Fibroblast of lung (primary cell): ENCODE measurements around the gene FBXO31. TPM values are rescaled to one million over a fixed set of nuclear protein-coding genes. Genes with fewer than 3 reads are reported as not detected.
"Not testable (repeated sequence)": the region's sequence is repeated elsewhere in the genome, so short reads cannot be mapped to it uniquely, and the experiment has no call there.

Experiments
- DNase-seq, 2 donors: peaks; one replicate each; pipeline versions ENCODE4 v3.0.0 to v3.0.0-alpha.2; 2010; ENCODE audit warnings: low read depth in 2 of 2
- H2AFZ ChIP-seq: 2 replicates; pipeline ENCODE4 v1.5.1; 2012; ENCODE audit warnings: low read length, control low read depth, inconsistent platforms
- H3K27ac ChIP-seq: 2 replicates; pipeline ENCODE4 v1.5.1; 2011; ENCODE audit warnings: low read length, control low read depth; ENCODE audit not compliant: insufficient read depth
- H3K27me3 ChIP-seq: 2 replicates; pipeline ENCODE4 v1.5.1; 2011; ENCODE audit warnings: mild to moderate bottlenecking, low read length; ENCODE audit not compliant: control insufficient read depth, insufficient read depth
- H3K36me3 ChIP-seq: 2 replicates; pipeline ENCODE4 v1.5.1; 2011; ENCODE audit warnings: low read length; ENCODE audit not compliant: control insufficient read depth, insufficient read depth
- H3K4me1 ChIP-seq: 2 replicates; pipeline ENCODE4 v1.5.1; 2011; ENCODE audit warnings: low read length; ENCODE audit not compliant: control insufficient read depth, insufficient read depth; ENCODE audit errors: extremely low read depth
- H3K4me2 ChIP-seq: 2 replicates; pipeline ENCODE4 v1.5.1; 2011; ENCODE audit warnings: low read length, control low read depth; ENCODE audit not compliant: insufficient read depth; ENCODE audit errors: extremely low read depth
- H3K4me3 ChIP-seq, 4 experiments: fragments of 200-600 bp in 1 of 4; sonication (generic) in 1 of 4; replicated peaks in 1 of 4; 2 replicates each; pipeline ENCODE4 v1.5.1; 2011 to 2016; ENCODE audit warnings: low read length in 4 of 4, low read depth in 3 of 4, mild to moderate bottlenecking in 3 of 4, control low read depth in 2 of 4, inconsistent platforms in 1 of 4, mixed read lengths in 1 of 4; ENCODE audit not compliant: insufficient read depth in 1 of 4; ENCODE audit errors: control extremely low read depth in 1 of 4
- H3K79me2 ChIP-seq: 2 replicates; pipeline ENCODE4 v1.5.1; 2012; ENCODE audit warnings: mild to moderate bottlenecking, low read length, inconsistent platforms; ENCODE audit not compliant: control insufficient read depth, insufficient read depth
- H3K9ac ChIP-seq: 2 replicates; pipeline ENCODE4 v1.5.1; 2011; ENCODE audit warnings: mild to moderate bottlenecking, low read length, control low read depth; ENCODE audit not compliant: insufficient read depth
- H3K9me3 ChIP-seq: 2 replicates; pipeline ENCODE4 v1.5.1; 2012; ENCODE audit warnings: low read depth, low read length; ENCODE audit not compliant: control insufficient read depth, insufficient read depth
- H4K20me1 ChIP-seq: 2 replicates; pipeline ENCODE4 v1.5.1; 2011; ENCODE audit warnings: low read length; ENCODE audit not compliant: control insufficient read depth, insufficient read depth; ENCODE audit errors: extremely low read depth
- EZH2 ChIP-seq: IDR thresholded peaks from 2 replicates; pipeline ENCODE4 v1.5.1; 2012; ENCODE audit warnings: low read length, control low read depth, mild to moderate bottlenecking; ENCODE audit errors: missing control alignments
- polyA plus RNA-seq, 2 donors: library from polyadenylated mRNA; depleted of rRNA in 1 of 2; stranded (reverse) in 1 of 2; unstranded in 1 of 2; fragments of >200 nt; gene quantifications; 2 replicates each; pipeline ENCODE4 v1.2.1, GENCODE V29; 2011 to 2012; ENCODE audit warnings: missing spikeins in 1 of 2
- total RNA-seq: library from RNA; depleted of rRNA; stranded (reverse); fragments of >200 nt; gene quantifications from 2 replicates; pipeline ENCODE4 v1.2.1, GENCODE V29; 2014
- TF ChIP-seq, protein P1 (sequence below), 2 donors: IDR thresholded peaks in 1 of 2; conservative IDR thresholded peaks in 1 of 2; 1 replicate in 1 of 2; 2 replicates in 1 of 2; pipeline ENCODE4 v1.5.1; 2011 to 2012; ENCODE audit warnings: low read length in 2 of 2, control low read depth in 1 of 2, inconsistent platforms in 1 of 2, low read depth in 1 of 2, mild to moderate bottlenecking in 1 of 2

FBXO31 gene
- total and polyA plus RNA-seq, 2 donors (not counting 1 experiment from before 2014, with no cell fraction given), result 17.6 to 40.3 TPM

DNA sequence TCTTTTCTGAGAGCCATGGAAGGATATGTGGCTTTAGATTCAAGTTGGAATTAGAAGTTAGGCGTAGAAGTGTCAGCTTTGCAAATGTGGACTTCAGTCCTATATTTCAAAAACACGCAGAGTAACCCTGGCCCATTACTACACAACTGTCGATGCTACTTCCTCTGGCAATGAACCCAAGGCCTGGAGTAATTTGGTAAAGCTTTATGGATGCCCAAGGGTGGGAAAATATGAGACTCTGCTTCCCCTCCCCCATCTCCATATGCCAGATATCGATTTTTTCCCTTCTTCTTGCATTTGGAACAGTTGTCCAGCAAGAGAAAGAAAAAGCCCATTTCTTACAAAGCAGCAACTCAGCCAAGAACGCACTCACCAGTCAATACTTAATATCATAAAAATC, 5.7 kb upstream of the FBXO31 start:
- H3K36me3 ChIP-seq, result no peaks in the 10 kb centered on the region
- peaks cover 16% of the 10 kb centered on the region for H3K79me2 ChIP-seq
- no peaks in the 10 kb centered on the region for H3K9me3 ChIP-seq
- no peak overlapping the region for H3K9ac ChIP-seq
- H4K20me1 ChIP-seq, result no peaks in the 10 kb centered on the region
- no peak for TF ChIP-seq EZH2
- TF ChIP-seq, protein P1, sequence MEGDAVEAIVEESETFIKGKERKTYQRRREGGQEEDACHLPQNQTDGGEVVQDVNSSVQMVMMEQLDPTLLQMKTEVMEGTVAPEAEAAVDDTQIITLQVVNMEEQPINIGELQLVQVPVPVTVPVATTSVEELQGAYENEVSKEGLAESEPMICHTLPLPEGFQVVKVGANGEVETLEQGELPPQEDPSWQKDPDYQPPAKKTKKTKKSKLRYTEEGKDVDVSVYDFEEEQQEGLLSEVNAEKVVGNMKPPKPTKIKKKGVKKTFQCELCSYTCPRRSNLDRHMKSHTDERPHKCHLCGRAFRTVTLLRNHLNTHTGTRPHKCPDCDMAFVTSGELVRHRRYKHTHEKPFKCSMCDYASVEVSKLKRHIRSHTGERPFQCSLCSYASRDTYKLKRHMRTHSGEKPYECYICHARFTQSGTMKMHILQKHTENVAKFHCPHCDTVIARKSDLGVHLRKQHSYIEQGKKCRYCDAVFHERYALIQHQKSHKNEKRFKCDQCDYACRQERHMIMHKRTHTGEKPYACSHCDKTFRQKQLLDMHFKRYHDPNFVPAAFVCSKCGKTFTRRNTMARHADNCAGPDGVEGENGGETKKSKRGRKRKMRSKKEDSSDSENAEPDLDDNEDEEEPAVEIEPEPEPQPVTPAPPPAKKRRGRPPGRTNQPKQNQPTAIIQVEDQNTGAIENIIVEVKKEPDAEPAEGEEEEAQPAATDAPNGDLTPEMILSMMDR (conservative IDR thresholded peaks at IDR 0.05 in 1 of 2, IDR thresholded peaks at IDR 0.05 in 1 of 2; ENCODE audit: low read depth in 1 of 2, low read length in 2 of 2), result no peak
- no peaks in the 10 kb centered on the region for H3K27me3 ChIP-seq
- no peak overlapping the region for H2AFZ ChIP-seq
- no peak overlapping the region for H3K27ac ChIP-seq
- no peak overlapping the region for H3K4me3 ChIP-seq
- no peak overlapping the region for H3K4me2 ChIP-seq
- peaks cover 9% of the 10 kb centered on the region for H3K4me1 ChIP-seq
- DNase-seq, result no peak

DNA sequence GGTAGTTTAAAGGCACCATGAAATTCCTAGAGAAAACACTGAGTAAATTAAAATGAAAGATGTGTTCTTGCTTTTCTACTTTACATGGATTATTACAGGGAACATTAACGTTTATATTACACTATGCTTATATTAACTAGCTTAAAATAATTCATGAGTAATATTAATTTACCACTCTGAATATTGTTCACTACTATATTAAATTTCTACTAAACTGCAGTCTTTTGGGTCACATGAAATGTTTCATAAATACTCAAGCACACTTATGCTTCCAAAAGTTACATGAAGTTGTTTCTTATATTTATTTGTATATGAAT, 5.2 kb upstream of the FBXO31 start:
- H3K27ac ChIP-seq, result peak overlapping the region; percentile 74
- H3K4me3 ChIP-seq, result no peak overlapping the region
- TF ChIP-seq EZH2, result no peak
- TF ChIP-seq, protein P1 (conservative IDR thresholded peaks at IDR 0.05 in 1 of 2, IDR thresholded peaks at IDR 0.05 in 1 of 2; ENCODE audit: low read depth in 1 of 2, low read length in 2 of 2), result no peak
- no peak for DNase-seq
- peaks cover 12% of the 10 kb centered on the region for H3K79me2 ChIP-seq
- H3K4me1 ChIP-seq, result peaks cover 6% of the 10 kb centered on the region
- no peak overlapping the region for H3K9ac ChIP-seq
- H3K4me2 ChIP-seq, result no peak overlapping the region
- no peak overlapping the region for H2AFZ ChIP-seq
- H3K9me3 ChIP-seq, result no peaks in the 10 kb centered on the region
- no peaks in the 10 kb centered on the region for H3K27me3 ChIP-seq
- H3K36me3 ChIP-seq, result no peaks in the 10 kb centered on the region
- H4K20me1 ChIP-seq, result no peaks in the 10 kb centered on the region

DNA sequence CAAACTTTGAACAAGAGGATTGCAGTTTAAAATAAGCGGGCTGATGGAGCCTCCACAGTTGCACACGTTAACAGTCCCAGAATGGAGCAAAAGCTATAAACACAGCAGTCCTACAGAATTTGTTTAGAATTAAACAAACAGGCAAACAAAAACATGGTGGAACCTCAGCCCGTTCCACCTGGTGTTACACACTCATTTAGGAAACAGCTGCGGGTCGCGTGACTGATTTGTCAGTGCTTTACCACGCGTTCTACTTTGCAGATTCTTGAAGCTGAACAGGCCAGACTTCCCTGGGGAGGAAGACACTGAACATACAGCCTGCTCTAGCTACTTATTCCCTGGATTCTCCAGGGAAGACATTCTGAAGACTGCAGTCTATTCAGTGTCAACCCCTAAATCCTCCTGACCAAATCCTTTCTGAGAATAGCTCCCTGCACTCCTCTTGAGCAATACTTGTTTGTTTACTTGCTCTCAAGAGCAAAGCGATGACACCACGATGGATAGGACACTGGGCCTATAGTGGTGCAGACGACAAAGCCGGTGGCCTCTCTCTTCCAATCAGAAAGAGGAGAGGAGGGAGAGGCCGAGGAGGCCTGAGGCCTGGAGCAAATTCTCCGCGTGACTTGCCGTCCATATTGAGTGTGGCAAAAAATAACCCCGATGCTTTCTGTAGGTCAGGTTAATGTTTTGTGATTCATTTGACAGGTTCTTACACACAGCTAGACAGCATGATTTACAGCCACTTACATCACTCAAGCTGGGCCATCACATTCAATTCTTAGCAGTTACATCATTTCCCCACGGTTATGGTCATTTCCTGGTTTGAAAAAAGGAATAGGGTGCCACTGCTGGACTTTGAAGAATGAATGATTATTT, 4.6 kb upstream of the FBXO31 start:
- Histone ChIP-seq H3K4me3 (peak overlapping the region in 2 of 4 experiments; percentile 5 to 6), H3K9ac (no peak overlapping the region), H3K4me1 (peaks cover 6% of the 10 kb centered on the region), H2AFZ (peak overlapping the region; percentile 25), H3K4me2 (peak overlapping the region; percentile 20), H3K27me3 (no peaks in the 10 kb centered on the region), H3K9me3 (no peaks in the 10 kb centered on the region), H3K27ac (peak overlapping the region; percentile 74), H3K36me3 (no peaks in the 10 kb centered on the region), H4K20me1 (no peaks in the 10 kb centered on the region), H3K79me2 (peaks cover 6% of the 10 kb centered on the region)
- DNase-seq, result peak; percentile 99 to 100
- TF ChIP-seq EZH2, result no peak
- TF ChIP-seq, protein P1 (conservative IDR thresholded peaks at IDR 0.05 in 1 of 2, IDR thresholded peaks at IDR 0.05 in 1 of 2; ENCODE audit: low read depth in 1 of 2, low read length in 2 of 2), result no peak

DNA sequence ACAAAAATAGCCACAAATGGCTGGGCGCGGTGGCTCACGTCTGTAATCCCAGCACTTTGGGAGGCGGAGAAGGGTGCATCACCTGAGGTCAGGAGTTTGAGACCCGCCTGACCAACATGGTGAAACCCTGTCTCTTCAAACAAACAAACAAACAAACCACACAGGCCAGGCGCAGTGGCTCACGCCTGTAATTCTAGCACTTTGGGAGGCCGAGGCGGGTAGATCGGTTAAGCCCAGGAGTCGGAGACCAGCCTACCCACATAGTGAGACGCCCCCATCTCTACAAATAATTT, 1.2 kb upstream of the FBXO31 start:
- DNase-seq, H3K36me3 ChIP-seq, H3K4me1 ChIP-seq, H3K27me3 ChIP-seq, H4K20me1 ChIP-seq, H2AFZ ChIP-seq, H3K9me3 ChIP-seq, H3K9ac ChIP-seq: not testable (repeated sequence)
- H3K4me3 ChIP-seq, result peak overlapping the region; percentile 33 to 70 (median 55)
- peak overlapping the region; percentile 85 for H3K27ac ChIP-seq
- H3K4me2 ChIP-seq, result peak overlapping the region; percentile 76
- peaks cover 31% of the 10 kb centered on the region for H3K79me2 ChIP-seq
